Skin epidermis (tissue), 12 donors: ENCODE measurements around the gene BTG4.

ENCODE experiments used
- H3K27ac ChIP-seq, 21 experiments: fragments of 200-600 bp; sonication (generic) in 11 of 21; one replicate each; pipeline ENCODE4 v1.5.0; 2020; ENCODE audit warnings: mild to moderate bottlenecking in 3 of 21, inconsistent platforms in 2 of 21, moderate library complexity in 2 of 21
- H3K4me3 ChIP-seq, 7 experiments: fragments of 200-600 bp; sonication (generic) in 2 of 7; one replicate each; pipeline ENCODE4 v1.5.0; 2020; ENCODE audit warnings: inconsistent platforms in 2 of 7, mild to moderate bottlenecking in 2 of 7, moderate library complexity in 1 of 7

BTG4 gene

DNA sequence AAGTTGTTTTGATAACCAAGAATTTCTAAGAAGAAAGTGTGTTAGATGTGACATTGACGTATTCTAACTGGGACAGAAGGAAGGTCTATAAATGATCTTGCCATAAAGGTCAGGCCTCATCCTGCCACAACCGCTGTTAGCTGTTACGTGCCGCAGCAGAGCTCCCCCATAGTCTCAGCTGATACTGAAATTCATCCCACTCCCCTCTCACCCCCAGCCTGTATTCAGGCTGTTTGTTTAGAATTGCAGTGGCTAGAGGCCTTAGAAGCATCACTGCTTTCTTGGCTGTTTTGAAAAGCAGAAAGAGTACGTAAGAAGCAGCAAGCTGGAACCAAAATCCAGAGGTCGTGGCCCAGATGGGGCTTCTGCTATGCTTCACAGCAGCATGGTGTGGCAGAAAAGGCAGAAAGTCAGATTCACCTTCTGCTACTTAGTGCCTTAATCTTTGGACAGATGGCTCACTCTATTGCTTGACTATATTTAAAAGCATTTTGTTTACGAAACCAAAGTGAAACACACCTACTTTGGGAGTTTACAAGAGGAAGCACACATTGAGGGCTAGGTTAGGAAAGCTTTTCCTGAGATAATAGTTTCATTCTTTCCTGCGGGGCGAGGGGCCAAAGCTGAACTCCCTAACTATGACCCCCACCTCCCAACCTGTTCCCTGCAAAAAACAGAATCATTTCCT lies 27.4 kb upstream of the BTG4 start:
- H3K4me3 ChIP-seq = peak overlapping the region in 1 of 7 experiments; percentile 45
- peak overlapping the region in 6 of 21 experiments; percentile 12 to 75 (median 52) for H3K27ac ChIP-seq

- H3K27ac ChIP-seq = peak overlapping the region in 1 of 21 experiments; percentile 21
- H3K4me3 ChIP-seq = no peak overlapping the region
Measured at GRCh38 chr11:111538407-111539114, 26.4 kb upstream of the BTG4 start.

GRCh38 chr11:111537336-111537860 lies 25.2 kb upstream of the BTG4 start:
- Histone ChIP-seq H3K27ac (no peak overlapping the region), H3K4me3 (no peak overlapping the region)

DNA sequence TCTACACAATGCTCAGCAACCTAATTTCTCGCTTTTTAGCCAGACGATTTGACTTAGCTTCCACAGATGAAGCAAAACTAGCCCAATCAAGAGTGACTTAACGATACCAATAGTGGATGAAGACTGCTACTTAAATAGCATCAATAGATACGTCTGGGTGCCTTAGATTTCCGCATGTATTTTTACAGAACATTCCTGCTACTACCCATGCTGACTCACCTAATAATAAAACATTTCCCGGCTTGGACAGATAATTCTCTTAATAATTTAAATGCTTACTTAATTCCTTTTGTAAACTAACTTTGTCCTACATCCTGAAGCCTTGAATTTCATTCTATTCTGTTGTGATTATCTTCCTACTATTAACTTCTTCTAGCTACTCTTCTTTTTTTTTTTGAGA lies 23.1 kb upstream of the BTG4 start:
- Histone ChIP-seq H3K27ac (no peak overlapping the region), H3K4me3 (no peak overlapping the region)

GRCh38 chr11:111532365-111532709 lies 20.2 kb upstream of the BTG4 start:
- Histone ChIP-seq H3K4me3 (no peak overlapping the region), H3K27ac (peak overlapping the region in 5 of 21 experiments; percentile 4 to 63 (median 52))

- Histone ChIP-seq H3K4me3 (no peak overlapping the region), H3K27ac (peak overlapping the region in 7 of 21 experiments; percentile 1 to 63 (median 33))
Measured at GRCh38 chr11:111531687-111532364, 19.6 kb upstream of the BTG4 start.

DNA sequence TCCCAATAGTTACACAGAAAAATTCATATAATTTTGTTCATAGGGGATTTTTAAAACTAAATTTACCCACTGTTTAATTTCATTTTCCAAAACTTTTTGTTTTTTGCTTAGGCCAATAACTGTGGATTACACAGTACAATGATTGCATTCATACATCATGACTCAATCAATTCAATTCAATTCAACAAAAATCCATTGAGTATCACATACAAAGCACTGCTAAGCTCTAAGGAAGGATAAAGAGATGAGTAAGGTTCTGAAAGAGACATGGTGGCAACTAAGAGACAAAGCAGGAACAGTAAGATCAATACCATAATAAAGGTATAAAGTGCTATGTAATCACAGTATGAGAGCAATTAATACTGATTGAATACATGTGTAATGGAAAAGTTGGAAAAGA lies 18.9 kb upstream of the BTG4 start:
- Histone ChIP-seq H3K4me3 (no peak overlapping the region), H3K27ac (peak overlapping the region in 6 of 21 experiments; percentile 4 to 63 (median 42))

DNA sequence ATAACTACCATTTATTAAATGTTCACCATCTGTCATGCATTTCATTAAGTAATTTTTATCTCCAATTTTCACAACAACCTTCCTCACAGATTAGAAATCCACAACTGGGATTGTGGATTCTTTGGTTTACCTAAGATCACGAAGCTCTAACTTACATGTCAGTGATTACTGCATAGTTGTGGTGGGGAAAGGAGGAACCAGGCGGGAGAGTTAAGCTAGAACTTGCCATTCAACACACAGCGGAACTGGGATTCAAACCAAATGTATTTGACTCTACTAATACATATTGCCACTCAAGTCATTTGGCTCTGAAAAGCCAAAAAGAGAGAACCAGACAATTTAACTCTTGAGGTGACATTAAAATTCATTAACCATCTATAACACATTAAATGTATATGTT lies 17.9 kb upstream of the BTG4 start:
- H3K4me3 ChIP-seq = no peak overlapping the region

GRCh38 chr11:111528557-111528956 lies 16.4 kb upstream of the BTG4 start:
- Histone ChIP-seq H3K27ac (no peak overlapping the region), H3K4me3 (no peak overlapping the region)

More for the DNA sequence above, 17.9 kb upstream of the BTG4 start:
- H3K27ac ChIP-seq = no peak overlapping the region

DNA sequence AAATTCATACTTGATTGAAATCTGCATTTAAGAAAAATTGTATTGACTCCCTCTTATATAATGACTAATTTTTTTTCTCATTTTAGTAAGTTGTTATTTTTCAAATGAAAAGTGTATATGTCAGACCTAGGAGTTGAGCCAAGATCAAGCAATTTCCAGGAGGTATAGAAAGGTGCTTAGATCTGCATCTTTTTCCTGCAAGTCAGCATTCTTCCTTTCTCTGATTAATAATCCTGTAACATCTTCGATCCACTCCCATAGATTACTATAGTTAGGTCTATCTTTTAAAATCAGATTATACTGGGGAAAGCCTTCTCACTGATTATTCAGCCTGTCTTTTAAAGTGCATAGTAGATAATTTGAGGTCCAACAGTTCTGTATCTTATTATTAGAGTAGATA lies 15.1 kb upstream of the BTG4 start:
- no peak overlapping the region for H3K27ac ChIP-seq
- H3K4me3 ChIP-seq = no peak overlapping the region

DNA sequence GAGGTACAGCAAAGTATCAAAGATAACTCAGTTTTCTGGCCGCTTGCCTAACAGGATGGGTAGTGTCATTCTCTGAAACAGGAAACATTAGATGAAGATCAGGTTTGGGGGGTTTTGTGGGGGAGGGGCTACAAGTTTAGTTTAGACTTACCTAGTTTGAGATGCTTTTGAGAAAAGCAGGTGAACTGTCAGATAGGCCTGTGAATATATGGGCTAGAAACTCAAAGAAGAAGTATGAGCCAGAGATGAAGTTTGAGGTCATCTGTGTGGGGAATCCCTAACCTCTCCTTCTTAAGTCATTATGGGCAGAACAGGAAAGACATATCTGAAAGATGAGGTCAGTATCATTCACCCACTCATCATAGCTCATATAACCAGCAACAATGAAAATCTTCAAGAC lies 14.3 kb upstream of the BTG4 start:
- Histone ChIP-seq H3K27ac (no peak overlapping the region), H3K4me3 (no peak overlapping the region)

DNA sequence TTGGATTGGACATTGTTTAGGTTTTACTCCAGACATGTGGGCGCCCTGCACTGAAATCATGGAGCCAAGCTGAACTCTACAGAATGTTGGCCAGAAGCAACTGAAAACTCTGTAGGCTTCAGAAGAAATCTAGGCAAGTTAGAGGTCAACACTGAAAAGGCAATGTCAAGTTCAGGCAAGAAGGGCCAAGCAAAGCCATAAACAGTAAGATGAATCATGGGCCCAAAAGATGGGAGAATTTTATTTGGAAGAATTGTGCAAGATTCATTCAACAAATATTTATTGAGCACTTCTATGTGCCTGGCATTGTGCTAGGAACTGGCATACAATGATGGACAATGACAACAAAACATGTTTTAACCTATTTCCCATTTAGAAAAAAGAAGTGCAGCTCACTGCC lies 13.3 kb upstream of the BTG4 start:
- no peak overlapping the region for H3K27ac ChIP-seq
- H3K4me3 ChIP-seq = no peak overlapping the region

- H3K4me3 ChIP-seq = no peak overlapping the region
- H3K27ac ChIP-seq = no peak overlapping the region
Measured at GRCh38 chr11:111524056-111524455, 11.9 kb upstream of the BTG4 start.

- no peak overlapping the region for H3K4me3 ChIP-seq
- no peak overlapping the region for H3K27ac ChIP-seq
Measured at GRCh38 chr11:111523343-111523742, 11.2 kb upstream of the BTG4 start.

DNA sequence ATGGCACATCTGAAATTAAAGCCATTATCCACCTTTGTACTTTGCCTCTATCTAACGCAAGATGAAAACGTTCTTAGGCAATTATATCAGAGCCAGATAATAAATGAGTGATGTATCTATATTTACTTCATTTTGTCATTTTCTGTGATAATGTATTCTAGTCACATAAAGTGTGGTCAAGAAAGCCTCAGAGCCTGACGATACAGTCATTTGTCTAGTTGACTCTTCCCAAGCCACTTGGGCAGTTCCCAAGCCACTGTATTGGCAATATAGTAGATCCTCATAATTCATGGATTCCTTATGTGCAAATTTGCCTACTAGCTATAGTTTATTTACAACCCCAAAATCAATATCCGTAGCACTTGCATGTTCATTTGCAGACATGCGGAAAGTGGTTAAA lies 10.2 kb upstream of the BTG4 start:
- H3K27ac ChIP-seq = no peak overlapping the region
- H3K4me3 ChIP-seq = no peak overlapping the region

GRCh38 chr11:111521135-111521534 lies 8.9 kb upstream of the BTG4 start:
- Histone ChIP-seq H3K4me3 (no peak overlapping the region), H3K27ac (no peak overlapping the region)

- Histone ChIP-seq H3K27ac (no peak overlapping the region), H3K4me3 (no peak overlapping the region)
Measured at GRCh38 chr11:111520560-111520959, 8.4 kb upstream of the BTG4 start.

DNA sequence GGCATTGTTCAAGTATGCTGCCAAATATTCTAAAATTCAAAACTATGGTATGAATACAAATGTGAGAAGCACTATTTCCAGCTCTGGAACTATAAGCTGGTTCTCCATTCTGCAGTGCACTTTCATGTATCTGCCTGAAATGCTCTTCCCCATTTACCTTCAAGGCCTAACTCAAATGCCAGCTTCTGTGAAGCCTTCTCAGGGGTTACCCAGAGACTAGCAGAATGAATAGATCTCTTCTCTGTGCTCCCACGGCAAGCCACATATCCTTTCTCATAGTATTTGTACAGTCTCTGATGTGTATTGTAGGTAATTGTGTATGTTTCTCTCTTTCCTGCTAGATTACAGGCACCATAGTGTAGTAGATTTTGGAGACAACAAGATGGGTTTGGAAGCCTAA lies 6.5 kb upstream of the BTG4 start:
- Histone ChIP-seq H3K27ac (no peak overlapping the region), H3K4me3 (no peak overlapping the region)

GRCh38 chr11:111515591-111515990 lies 3.4 kb upstream of the BTG4 start:
- Histone ChIP-seq H3K4me3 (no peak overlapping the region), H3K27ac (no peak overlapping the region)

DNA sequence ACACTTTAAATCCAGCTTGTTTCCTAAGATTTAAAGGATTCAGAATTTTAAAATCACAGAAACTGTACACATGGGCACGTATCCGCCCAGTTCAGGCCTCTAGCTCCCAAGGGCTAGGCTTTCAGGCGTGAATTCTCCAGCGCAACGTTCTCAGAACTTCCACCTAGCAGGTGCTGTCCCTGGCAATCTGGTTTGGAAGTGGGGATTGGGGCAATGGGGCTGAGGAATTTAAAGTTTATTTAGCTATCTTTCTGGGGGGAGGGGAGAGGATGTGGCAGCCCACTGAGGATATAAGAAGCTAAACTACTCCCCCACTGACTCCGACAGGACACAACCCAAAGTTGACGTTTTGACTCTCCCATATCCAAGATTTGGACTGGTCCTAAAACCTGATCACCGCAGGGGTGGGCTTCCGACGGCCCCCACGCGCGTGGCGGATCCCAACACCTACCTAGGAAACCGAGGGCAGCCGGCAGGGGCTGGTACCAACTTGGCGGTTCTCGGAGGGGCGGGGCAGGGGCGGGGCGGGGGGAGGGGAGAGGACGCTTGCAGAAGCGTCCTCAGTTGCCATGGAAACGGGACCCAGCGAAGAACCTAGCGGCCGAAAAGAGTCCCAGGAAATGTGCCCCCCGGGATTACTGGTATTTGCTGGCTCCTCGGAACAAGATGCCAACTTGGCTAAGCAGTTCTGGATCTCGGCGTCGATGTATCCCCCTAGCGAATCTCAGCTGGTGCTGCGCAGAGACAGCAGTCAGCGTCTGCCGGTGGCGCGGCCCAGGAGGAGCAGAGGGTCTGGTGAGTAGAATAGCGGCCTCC lies 2.2 kb upstream of the BTG4 start, which contains the start of gene HOATZ:
TSS of gene HOATZ (plus strand) at position 563 of the 816 bp plus-strand sequence. CDS start at position 570, 7 bp downstream.
- no peak within 1 kb of the TSS for H3K27ac ChIP-seq
- peak within 1 kb of the TSS in 1 of 7 experiments; percentile 14 for H3K4me3 ChIP-seq
